SKM-1 treated with dmso at 0.1 percent for 144 hours (cell line): ENCODE results near the gene PRKACG.
A peak's percentile ranks its signal among the peaks of the same experiment; 100 is the strongest.
"Not testable (repeated sequence)": the region's sequence is repeated elsewhere in the genome, so short reads cannot be mapped to it uniquely, and the experiment has no call there.

ENCODE experiments used
- DNase-seq: peaks from one replicate; lab custom pipeline; 2025; ENCODE audit not compliant: unreplicated experiment; lab: John Stamatoyannopoulos, UW

PRKACG gene

GRCh38 chr9:69027355-69028097, 13.6 kb upstream of the PRKACG start:
- DNase-seq: no peak

GRCh38 chr9:69023650-69024049, 9.7 kb upstream of the PRKACG start:
- DNase-seq: no peak

GRCh38 chr9:69020301-69021145, 6.6 kb upstream of the PRKACG start:
- no peak for DNase-seq

GRCh38 chr9:69019808-69020207, 5.9 kb upstream of the PRKACG start:
- no peak for DNase-seq

- DNase-seq: no peak
These were observed 4.8 kb upstream of the PRKACG start for GRCh38 chr9:69018737-69019136.

GRCh38 chr9:69016191-69017096, 2.5 kb upstream of the PRKACG start:
- DNase-seq: no peak

GRCh38 chr9:69013382-69013727, 558 bp downstream of the PRKACG start:
- no peak for DNase-seq

- DNase-seq: no peak
These were observed 1.1 kb downstream of the PRKACG start for GRCh38 chr9:69012696-69013381.

GRCh38 chr9:69009708-69010107, 4.2 kb downstream of the PRKACG start:
- DNase-seq: no peak

- no peak for DNase-seq
These were observed 9.1 kb downstream of the PRKACG start for GRCh38 chr9:69004836-69005235.

- DNase-seq: no peak
These were observed 10.9 kb downstream of the PRKACG start for GRCh38 chr9:69003051-69003450.

GRCh38 chr9:69001921-69002320, 12.0 kb downstream of the PRKACG start:
- no peak for DNase-seq

- DNase-seq: peak; percentile 42
These were observed 14.4 kb downstream of the PRKACG start for GRCh38 chr9:68999393-69000105.

GRCh38 chr9:68998812-68999211, 15.1 kb downstream of the PRKACG start:
- DNase-seq: no peak

- DNase-seq: no peak
These were observed 15.5 kb downstream of the PRKACG start for GRCh38 chr9:68998385-68998784.

GRCh38 chr9:68997666-68998065, 16.2 kb downstream of the PRKACG start:
- no peak for DNase-seq

- DNase-seq: no peak
These were observed 17.5 kb downstream of the PRKACG start for GRCh38 chr9:68996462-68996861.

- no peak for DNase-seq
These were observed 18.1 kb downstream of the PRKACG start for GRCh38 chr9:68995776-68996175.

GRCh38 chr9:68991457-68991856, 22.5 kb downstream of the PRKACG start:
- DNase-seq: no peak

GRCh38 chr9:68986949-68987348, 27.0 kb downstream of the PRKACG start:
- DNase-seq: not testable (repeated sequence)
